ENCODE measurements around the gene ITPK1. TPM values are rescaled to one million over a fixed set of nuclear protein-coding genes. Genes with fewer than 3 reads are reported as not detected.

Gene ITPK1
- polyA plus RNA-seq, 1 of the 3 experiments (the other 2 are of a cell fraction), result 23.2 TPM

- H3K9me2 ChIP-seq, result no peaks in the 10 kb centered on the region
- no peaks in the 10 kb centered on the region for H3K36me3 ChIP-seq (replicated peaks in 1 of 2; ENCODE audit: control insufficient read depth in 1 of 2, insufficient read depth in 2 of 2, low read length in 1 of 2)
- no peaks in the 10 kb centered on the region for H3F3A ChIP-seq (replicated peaks; ENCODE audit: insufficient read depth)
- no peak overlapping the region for H3K9ac ChIP-seq
- WGBS (ENCODE audit: low lambda C conversion rate), result 85% methylated on average over 8 of the region's 9 CpGs
- H2AFZ ChIP-seq (ENCODE audit: low read depth), result no peak overlapping the region
- peaks cover 5% of the 10 kb centered on the region; the same call in 1 of the 2 replicates for H3K79me2 ChIP-seq (ENCODE audit: insufficient read depth)
- H4K20me1 ChIP-seq (ENCODE audit: insufficient read depth), result 0 out of 2 replicates have a peak, but pooled peaks cover 11% of the 10 kb centered on the region
- H3K27me3 ChIP-seq (ENCODE audit: insufficient read depth), result no peaks in the 10 kb centered on the region
- ChIA-PET POLR2A (no interaction called here), CTCF (interaction anchor here (2.0 to 13.1 kb wide), 2 partner anchors 9 to 149 kb away, joined by 4 to 135 read pairs; no protein-coding TSS in a partner anchor)
- no peak overlapping the region for H3K4me2 ChIP-seq
- H3K4me1 ChIP-seq (ENCODE audit: control insufficient read depth in 1 of 2, insufficient read depth in 2 of 2, low read depth in 1 of 2, low read length in 1 of 2), result peaks cover 0 to 37% of the 10 kb centered on the region in 2 experiments; a peak in 1 of 4 replicates
- H3K9me3 ChIP-seq, result no peaks in the 10 kb centered on the region
- no peak overlapping the region for H3K4me3 ChIP-seq (ENCODE audit: low read depth in 2 of 2, low read length in 1 of 2)
- peak; percentile 9 for DNase-seq
- TF ChIP-seq RCOR1 (IDR thresholded peaks at IDR 0.05; ENCODE audit: low read length) (no peak), USF2 (IDR thresholded peaks at IDR 0.05; ENCODE audit: borderline replicate concordance, low read depth, low read length) (no peak), EP300 (IDR thresholded peaks at IDR 0.05; ENCODE audit: borderline replicate concordance in 1 of 2, low read depth in 1 of 2, low read length in 1 of 2) (no peak), RAD21 (IDR thresholded peaks at IDR 0.05; ENCODE audit: low read length) (no peak), GATA2 (CRISPR knock-in tag; IDR thresholded peaks at IDR 0.05) (no peak), CHD2 (IDR thresholded peaks at IDR 0.05; ENCODE audit: low read length, partially characterized antibody) (no peak), MEF2A (IDR thresholded peaks at IDR 0.05; ENCODE audit: borderline replicate concordance, low read depth) (no peak), MXI1 (IDR thresholded peaks at IDR 0.05; ENCODE audit: low read depth, low read length) (no peak), TAF1 (IDR thresholded peaks at IDR 0.05; ENCODE audit: borderline replicate concordance, low read depth, low read length) (no peak), EZH2phosphoT487 (IDR thresholded peaks at IDR 0.05; ENCODE audit: borderline replicate concordance, low read depth) (no peak), REST (IDR thresholded peaks at IDR 0.05; ENCODE audit: low read depth, low read length) (no peak), GABPA (IDR thresholded peaks at IDR 0.05; ENCODE audit: low read depth) (no peak)
- H3K27ac ChIP-seq (ENCODE audit: low read depth in 2 of 2, low read length in 1 of 2), result no peak overlapping the region
These were observed 12.2 kb downstream of the ITPK1 start for GRCh38 chr14:93103392-93104080.

All from SK-N-SH (cell line).